ENCODE data around the gene SLC17A1. TPM values are rescaled to one million over a fixed set of nuclear protein-coding genes. Genes with fewer than 3 reads are reported as not detected.

The SLC17A1 gene
- total RNA-seq, 1 donor from 2014 or later, result 0.85 TPM

DNA sequence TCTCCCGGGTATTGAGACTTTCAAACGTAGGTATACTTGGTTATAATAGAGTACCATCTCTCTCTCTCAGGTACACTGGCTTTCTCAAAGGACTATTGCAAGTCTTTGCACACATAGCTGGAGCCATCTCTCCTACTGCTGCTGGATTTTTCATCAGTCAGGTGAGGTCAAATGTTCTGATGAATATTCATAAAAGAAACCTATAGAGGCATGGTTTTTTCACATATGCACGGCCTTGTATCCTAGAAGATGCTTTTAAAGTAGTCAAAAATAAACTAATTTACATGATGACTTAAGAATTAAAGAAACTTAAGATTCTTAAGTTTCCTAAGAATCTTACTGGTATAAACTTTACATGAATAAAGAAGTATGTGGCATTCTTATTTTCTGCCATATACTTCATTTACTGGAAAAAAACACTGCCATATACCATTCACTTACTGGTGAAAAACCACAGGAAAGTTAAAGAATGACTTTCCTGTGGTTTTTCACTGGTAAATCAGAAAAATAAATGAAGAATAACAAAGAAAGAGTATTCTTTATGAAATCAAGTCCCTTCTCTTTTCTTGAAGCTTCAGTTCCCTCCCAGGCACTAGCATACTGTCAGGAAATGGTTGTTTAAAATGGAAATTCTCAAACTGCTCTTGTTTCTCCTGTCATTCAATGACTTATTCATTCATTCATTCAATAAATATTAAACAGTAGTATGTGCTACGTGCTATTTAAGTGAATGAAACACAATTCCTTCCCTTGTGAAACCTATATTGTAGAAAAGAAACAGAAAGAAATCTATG, 53.8 kb downstream of the SLC17A1 start:
- H3K36me3 Mint-ChIP-seq, result no peaks in the 10 kb centered on the region
- peaks cover 6% of the 10 kb centered on the region for H3K9me3 Mint-ChIP-seq
- no peak overlapping the region for H3K4me3 Mint-ChIP-seq
- no peak for DNase-seq (ENCODE audit: extremely low spot score, unreplicated experiment)
- no peak overlapping the region for H3K27ac Mint-ChIP-seq
- no peaks in the 10 kb centered on the region for H3K27me3 Mint-ChIP-seq
- peaks cover 4% of the 10 kb centered on the region for H3K4me1 Mint-ChIP-seq (ENCODE audit: unreplicated experiment)
- TF ChIP-seq, protein P1, sequence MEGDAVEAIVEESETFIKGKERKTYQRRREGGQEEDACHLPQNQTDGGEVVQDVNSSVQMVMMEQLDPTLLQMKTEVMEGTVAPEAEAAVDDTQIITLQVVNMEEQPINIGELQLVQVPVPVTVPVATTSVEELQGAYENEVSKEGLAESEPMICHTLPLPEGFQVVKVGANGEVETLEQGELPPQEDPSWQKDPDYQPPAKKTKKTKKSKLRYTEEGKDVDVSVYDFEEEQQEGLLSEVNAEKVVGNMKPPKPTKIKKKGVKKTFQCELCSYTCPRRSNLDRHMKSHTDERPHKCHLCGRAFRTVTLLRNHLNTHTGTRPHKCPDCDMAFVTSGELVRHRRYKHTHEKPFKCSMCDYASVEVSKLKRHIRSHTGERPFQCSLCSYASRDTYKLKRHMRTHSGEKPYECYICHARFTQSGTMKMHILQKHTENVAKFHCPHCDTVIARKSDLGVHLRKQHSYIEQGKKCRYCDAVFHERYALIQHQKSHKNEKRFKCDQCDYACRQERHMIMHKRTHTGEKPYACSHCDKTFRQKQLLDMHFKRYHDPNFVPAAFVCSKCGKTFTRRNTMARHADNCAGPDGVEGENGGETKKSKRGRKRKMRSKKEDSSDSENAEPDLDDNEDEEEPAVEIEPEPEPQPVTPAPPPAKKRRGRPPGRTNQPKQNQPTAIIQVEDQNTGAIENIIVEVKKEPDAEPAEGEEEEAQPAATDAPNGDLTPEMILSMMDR (conservative IDR thresholded peaks at IDR 0.05), result no peak

DNA sequence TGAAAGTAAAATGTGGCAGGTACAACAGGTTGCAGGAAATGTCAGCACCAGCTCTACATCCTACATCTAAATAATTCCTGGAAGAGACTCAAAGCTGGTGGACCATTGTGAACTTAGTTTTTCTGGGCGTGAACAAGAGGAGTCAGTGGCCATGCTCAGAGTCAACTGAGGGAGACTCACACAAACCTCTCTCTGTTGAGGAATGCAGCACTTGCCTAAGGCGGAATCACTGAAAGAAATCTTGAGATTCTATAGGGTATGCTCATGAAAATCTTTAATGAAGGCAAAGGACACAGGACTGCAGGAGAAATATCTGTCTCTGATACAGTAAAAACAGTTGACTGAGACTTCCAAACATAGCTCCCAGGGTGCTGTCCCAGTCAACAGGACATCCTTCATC, 54.8 kb downstream of the SLC17A1 start:
- no peak overlapping the region for H3K4me3 Mint-ChIP-seq
- H3K27ac Mint-ChIP-seq, result no peak overlapping the region
- no peaks in the 10 kb centered on the region for H3K36me3 Mint-ChIP-seq
- no peak for DNase-seq (ENCODE audit: extremely low spot score, unreplicated experiment)
- TF ChIP-seq, protein P1 (conservative IDR thresholded peaks at IDR 0.05), result no peak
- peaks cover 6% of the 10 kb centered on the region for H3K9me3 Mint-ChIP-seq
- H3K27me3 Mint-ChIP-seq, result no peaks in the 10 kb centered on the region
- H3K4me1 Mint-ChIP-seq (ENCODE audit: unreplicated experiment), result peaks cover 4% of the 10 kb centered on the region

DNA sequence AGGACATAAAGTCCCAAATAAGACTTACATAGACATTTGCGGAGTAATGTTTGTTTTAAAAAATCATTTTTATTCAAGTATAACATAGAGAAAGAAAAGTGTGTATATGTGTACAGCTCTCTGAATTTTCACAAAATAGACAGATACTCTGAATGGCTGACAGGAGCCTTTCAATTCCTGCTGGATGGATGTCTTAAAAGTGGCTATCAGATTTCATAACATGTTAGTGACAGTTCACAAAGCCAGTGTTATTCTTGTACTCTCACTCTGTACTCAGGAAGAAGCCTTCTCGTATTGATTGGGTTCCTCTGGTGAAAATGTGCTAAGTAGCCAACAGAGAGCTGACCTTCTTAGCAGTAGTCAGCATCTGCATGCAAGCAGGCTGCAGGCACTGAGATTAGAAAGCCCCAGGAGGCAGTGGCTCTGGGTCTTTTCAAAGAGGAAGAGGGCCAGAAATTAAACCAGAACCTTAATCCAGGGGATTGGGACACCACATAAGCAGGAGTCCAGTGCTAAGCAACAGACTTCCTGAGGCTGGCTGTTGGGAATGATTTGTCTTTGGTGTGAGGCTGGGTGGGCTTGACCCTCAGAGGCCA, 57.6 kb downstream of the SLC17A1 start:
- Mint-ChIP-seq H3K9me3 (peaks cover 6% of the 10 kb centered on the region), H3K27me3 (no peaks in the 10 kb centered on the region), H3K4me3 (no peak overlapping the region), H3K27ac (no peak overlapping the region), H3K36me3 (no peaks in the 10 kb centered on the region), H3K4me1 (ENCODE audit: unreplicated experiment) (peaks cover 4% of the 10 kb centered on the region)
- TF ChIP-seq, protein P1 (conservative IDR thresholded peaks at IDR 0.05), result no peak
- no peak for DNase-seq (ENCODE audit: extremely low spot score, unreplicated experiment)

DNA sequence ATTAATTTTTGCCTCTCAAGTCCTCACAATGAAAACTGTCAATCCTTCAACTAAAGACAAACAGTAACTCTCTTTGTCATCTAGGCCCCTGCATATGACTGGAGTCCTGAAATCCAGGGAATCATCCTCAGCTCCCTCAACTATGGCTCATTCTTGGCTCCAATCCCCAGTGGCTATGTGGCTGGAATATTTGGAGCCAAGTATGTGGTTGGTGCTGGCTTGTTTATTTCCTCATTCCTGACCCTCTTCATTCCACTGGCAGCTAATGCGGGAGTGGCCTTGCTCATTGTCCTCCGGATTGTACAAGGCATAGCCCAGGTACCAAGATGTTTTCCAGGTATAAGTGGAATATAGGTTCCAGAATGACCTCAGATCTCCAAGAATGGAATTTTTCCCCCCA, 61.9 kb downstream of the SLC17A1 start:
- H3K27me3 Mint-ChIP-seq, result no peaks in the 10 kb centered on the region
- H3K27ac Mint-ChIP-seq, result no peak overlapping the region
- H3K36me3 Mint-ChIP-seq, result no peaks in the 10 kb centered on the region
- no peaks in the 10 kb centered on the region for H3K9me3 Mint-ChIP-seq
- no peak for DNase-seq (ENCODE audit: extremely low spot score, unreplicated experiment)
- no peak overlapping the region for H3K4me3 Mint-ChIP-seq
- H3K4me1 Mint-ChIP-seq (ENCODE audit: unreplicated experiment), result peaks cover 4% of the 10 kb centered on the region
- TF ChIP-seq, protein P1 (conservative IDR thresholded peaks at IDR 0.05), result no peak

DNA sequence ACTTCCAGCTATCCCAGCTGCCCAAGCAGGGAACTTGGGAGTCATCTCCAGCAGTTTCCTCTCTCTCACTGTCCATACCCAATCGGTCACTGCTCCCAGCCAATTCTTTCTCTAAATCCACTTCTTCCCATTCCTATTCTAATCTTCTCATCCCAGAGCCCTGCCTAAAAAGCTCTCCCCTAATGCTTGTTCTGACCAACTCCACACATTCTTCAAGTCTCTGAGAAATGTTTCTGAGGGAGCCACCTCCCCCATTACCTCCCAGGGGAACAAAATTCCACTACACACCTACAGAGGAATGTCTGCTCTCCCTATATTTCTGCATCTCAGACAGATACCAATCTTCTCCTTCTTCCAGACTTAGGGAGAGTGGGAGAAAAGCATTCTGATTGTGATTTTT, 63.3 kb downstream of the SLC17A1 start:
- TF ChIP-seq, protein P1 (conservative IDR thresholded peaks at IDR 0.05), result no peak
- no peak for DNase-seq (ENCODE audit: extremely low spot score, unreplicated experiment)
- Mint-ChIP-seq H3K4me3 (no peak overlapping the region), H3K27me3 (no peaks in the 10 kb centered on the region), H3K27ac (no peak overlapping the region), H3K4me1 (ENCODE audit: unreplicated experiment) (no peaks in the 10 kb centered on the region), H3K9me3 (no peaks in the 10 kb centered on the region), H3K36me3 (no peaks in the 10 kb centered on the region)

Data from type B pancreatic cell (in vitro differentiated cells).